Activated effector memory CD4-positive, alpha-beta T cell treated with anti-CD3 and anti-CD28 coated beads, Interleukin-2, amount 50 U/mL, for 16 hours (primary cell): ENCODE data around the gene CACNA1H.
A peak's percentile ranks its signal among the peaks of the same experiment; 100 is the strongest.
"Not testable (repeated sequence)": the region's sequence is repeated elsewhere in the genome, so short reads cannot be mapped to it uniquely, and the experiment has no call there.

Source experiments
- DNase-seq: peaks from one replicate; pipeline ENCODE4 v3.0.0-alpha.2; 2020

The CACNA1H gene

GRCh38 chr16:1194665-1195392 is 41.9 kb downstream of the CACNA1H start:
- peak; percentile 69 for DNase-seq

- no peak for DNase-seq
These were observed 42.4 kb downstream of the CACNA1H start for GRCh38 chr16:1195393-1195666.

- DNase-seq: no peak
These were observed 43.6 kb downstream of the CACNA1H start for GRCh38 chr16:1196494-1196893.

GRCh38 chr16:1197237-1197866 is 44.4 kb downstream of the CACNA1H start:
- DNase-seq: no peak

GRCh38 chr16:1198194-1198593 is 45.3 kb downstream of the CACNA1H start:
- no peak for DNase-seq

GRCh38 chr16:1198671-1199346 is 45.9 kb downstream of the CACNA1H start:
- not testable (repeated sequence) for DNase-seq

GRCh38 chr16:1199347-1200013 is 46.6 kb downstream of the CACNA1H start:
- DNase-seq: no peak

GRCh38 chr16:1200014-1200627 is 47.2 kb downstream of the CACNA1H start:
- no peak for DNase-seq

- no peak for DNase-seq
These were observed 48.5 kb downstream of the CACNA1H start for GRCh38 chr16:1201444-1201843.

GRCh38 chr16:1202274-1202673 is 49.4 kb downstream of the CACNA1H start:
- no peak for DNase-seq

- no peak for DNase-seq
These were observed 52.0 kb downstream of the CACNA1H start for GRCh38 chr16:1204933-1205332.

- DNase-seq: no peak
These were observed 53.4 kb downstream of the CACNA1H start for GRCh38 chr16:1206326-1206725.

- no peak for DNase-seq
These were observed 53.9 kb downstream of the CACNA1H start for GRCh38 chr16:1206786-1207185.

GRCh38 chr16:1208239-1208830 is 55.4 kb downstream of the CACNA1H start:
- no peak for DNase-seq

GRCh38 chr16:1209081-1209480 is 56.2 kb downstream of the CACNA1H start:
- DNase-seq: no peak

GRCh38 chr16:1210461-1210860 is 57.6 kb downstream of the CACNA1H start:
- no peak for DNase-seq

GRCh38 chr16:1211451-1212268 is 58.8 kb downstream of the CACNA1H start:
- no peak for DNase-seq

- no peak for DNase-seq
These were observed 59.8 kb downstream of the CACNA1H start for GRCh38 chr16:1212616-1213194.

- DNase-seq: no peak
These were observed 60.3 kb downstream of the CACNA1H start for GRCh38 chr16:1213231-1213630.

GRCh38 chr16:1213796-1214372 is 61.0 kb downstream of the CACNA1H start:
- no peak for DNase-seq

- DNase-seq: no peak
These were observed 61.8 kb downstream of the CACNA1H start for GRCh38 chr16:1214719-1215118.
